Activated CD4-positive, alpha-beta memory T cell treated with anti-CD3 and anti-CD28 coated beads for 36 hours (primary cell): ENCODE data around the gene SNX27. TPM values are rescaled to one million over a fixed set of nuclear protein-coding genes. Genes with fewer than 3 reads are reported as not detected.

ENCODE experiments used
- CTCF ChIA-PET: fragments of 350-600 bp; sonication (Branson Sonifier 250); formaldehyde crosslinking; loops from one replicate; lab custom pipeline; 2021; ENCODE audit warnings: antibody characterized with exemption, inconsistent platforms; lab: Charles Lee
- POLR2A ChIA-PET: fragments of 350-600 bp; sonication (Branson Sonifier 250); formaldehyde crosslinking; loops from one replicate; lab custom pipeline; 2021; ENCODE audit warnings: antibody characterized with exemption; lab: Charles Lee
- DNase-seq: peaks from one replicate; pipeline ENCODE4 v3.0.0-alpha.2; 2020
- H3K27ac Mint-ChIP-seq: one replicate; pipeline ENCODE4 v1.8.0; 2021; ENCODE audit warnings: mixed read lengths
- H3K27me3 Mint-ChIP-seq: one replicate; pipeline ENCODE4 v1.8.0; 2021; ENCODE audit warnings: mixed read lengths
- H3K36me3 Mint-ChIP-seq: one replicate; pipeline ENCODE4 v1.8.0; 2021; ENCODE audit warnings: mixed read lengths
- H3K4me1 Mint-ChIP-seq: one replicate; pipeline ENCODE4 v1.8.0; 2021; ENCODE audit warnings: low read depth, mixed read lengths
- H3K4me3 Mint-ChIP-seq: one replicate; pipeline ENCODE4 v1.8.0; 2021; ENCODE audit warnings: mild to moderate bottlenecking, mixed read lengths
- H3K9me3 Mint-ChIP-seq: one replicate; pipeline ENCODE4 v1.8.0; 2021; ENCODE audit warnings: mixed read lengths
- intact Hi-C: fragments of 100-400 bp; cut with micrococcal nuclease; formaldehyde crosslinking; loops from one replicate; pipeline ENCODE4 v1.15.1; 2023
- total RNA-seq, 2 experiments: library from RNA; stranded (reverse); gene quantifications; one replicate each; pipeline ENCODE4 v1.2.3, GENCODE V29; 2021

The SNX27 gene
- total RNA-seq, 2 experiments from 2014 or later: 27.1 to 30.7 TPM

DNA sequence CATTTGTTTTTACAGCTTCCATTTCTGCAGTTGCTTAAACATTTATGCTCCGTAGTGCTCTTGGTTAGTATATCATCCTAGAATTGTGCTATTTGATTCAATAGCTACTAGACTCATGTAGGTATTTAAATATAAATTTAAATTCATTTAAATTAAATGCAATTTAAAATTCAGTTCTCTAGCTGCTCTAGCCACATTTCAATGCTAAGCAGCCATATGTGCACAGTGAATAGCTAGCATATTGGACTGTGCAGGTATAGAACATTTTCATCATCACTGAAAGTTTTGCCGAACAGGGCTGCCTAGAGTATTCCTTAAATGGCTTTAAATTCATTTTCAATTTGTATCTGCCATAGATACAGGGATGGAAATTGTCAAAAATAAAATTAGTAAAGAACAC is 72.3 kb downstream of the SNX27 start:
- intact Hi-C loops: no loop called here
- no peak for DNase-seq
- H3K9me3 Mint-ChIP-seq: no peaks in the 10 kb centered on the region
- ChIA-PET POLR2A (no interaction called here), CTCF (interaction anchor here (1.0 to 1.4 kb wide), 4 partner anchors 9 to 152 kb away, joined by 3 to 6 read pairs (median 4); no protein-coding TSS in a partner anchor)
- no peak overlapping the region for H3K27ac Mint-ChIP-seq
- no peak overlapping the region for H3K4me3 Mint-ChIP-seq
- H3K4me1 Mint-ChIP-seq: no peaks in the 10 kb centered on the region
- no peaks in the 10 kb centered on the region for H3K27me3 Mint-ChIP-seq
- H3K36me3 Mint-ChIP-seq: peaks cover 6% of the 10 kb centered on the region

DNA sequence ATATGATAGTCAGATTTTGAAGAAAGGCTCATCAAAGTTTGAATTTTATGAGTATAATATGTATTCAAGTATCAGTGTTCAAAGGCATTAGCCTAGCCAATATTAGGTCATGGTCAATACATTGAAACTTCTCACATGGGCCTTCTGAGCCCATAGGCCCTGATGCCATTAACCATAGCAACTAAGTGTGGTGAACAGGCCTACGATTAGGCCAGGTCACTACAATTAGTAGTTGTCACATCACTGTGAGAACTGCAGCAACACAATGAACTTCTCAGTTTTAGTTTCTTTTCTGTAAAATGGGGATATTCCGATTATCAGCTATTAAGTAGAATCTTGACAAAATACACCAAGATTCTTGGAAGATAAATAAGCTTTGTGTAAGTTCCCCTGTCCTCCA is 74.7 kb downstream of the SNX27 start:
- H3K27me3 Mint-ChIP-seq: no peaks in the 10 kb centered on the region
- no peak for DNase-seq
- intact Hi-C loops: no loop called here
- H3K27ac Mint-ChIP-seq: no peak overlapping the region
- H3K36me3 Mint-ChIP-seq: peaks cover 3% of the 10 kb centered on the region
- no peaks in the 10 kb centered on the region for H3K4me1 Mint-ChIP-seq
- CTCF ChIA-PET: no interaction called here
- no peaks in the 10 kb centered on the region for H3K9me3 Mint-ChIP-seq
- H3K4me3 Mint-ChIP-seq: no peak overlapping the region
- POLR2A ChIA-PET: no interaction called here

DNA sequence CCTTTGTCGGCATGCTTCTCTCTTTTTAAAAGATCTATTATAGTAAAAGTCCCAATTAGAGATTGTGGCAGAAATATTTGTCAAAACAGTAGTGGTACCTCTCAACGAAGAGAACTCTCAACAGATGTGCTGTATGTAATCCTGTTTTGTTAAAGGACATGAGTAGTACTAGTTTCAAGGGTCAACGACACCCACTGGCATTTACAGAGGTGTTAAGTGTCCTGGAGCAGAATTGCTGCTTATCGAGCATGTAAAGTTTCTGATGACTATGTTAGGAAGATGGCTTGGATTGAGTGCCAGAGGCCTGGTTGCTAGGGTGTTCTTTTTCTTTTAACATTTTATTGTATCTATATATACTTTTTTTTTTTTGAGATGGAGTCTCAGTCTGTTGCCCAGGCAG is 77.6 kb downstream of the SNX27 start:
- Mint-ChIP-seq H3K27ac (no peak overlapping the region), H3K4me3 (no peak overlapping the region), H3K9me3 (no peaks in the 10 kb centered on the region), H3K4me1 (no peaks in the 10 kb centered on the region), H3K27me3 (no peaks in the 10 kb centered on the region), H3K36me3 (peaks cover 19% of the 10 kb centered on the region)
- DNase-seq: no peak
- intact Hi-C loops: no loop called here
- CTCF ChIA-PET: interaction anchor here (1.0 kb wide), 1 partner anchor 8 kb away, joined by 4 read pairs; no protein-coding TSS in a partner anchor
- POLR2A ChIA-PET: no interaction called here

DNA sequence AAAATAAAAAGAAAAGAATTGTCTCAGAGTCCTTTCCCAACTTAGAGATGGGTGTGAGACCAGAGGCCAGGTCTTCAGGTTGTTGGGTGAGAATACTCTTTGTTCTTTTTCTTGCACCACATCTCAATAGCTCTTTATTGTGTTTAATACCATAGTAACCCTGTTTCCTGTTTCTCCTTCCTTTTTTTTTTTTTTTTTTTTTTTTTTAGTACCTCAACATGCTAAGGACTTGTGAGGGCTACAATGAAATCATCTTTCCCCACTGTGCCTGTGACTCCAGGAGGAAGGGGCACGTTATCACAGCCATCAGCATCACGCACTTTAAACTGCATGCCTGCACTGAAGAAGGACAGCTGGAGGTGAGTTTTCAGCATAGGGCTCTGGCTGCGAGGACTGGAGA is 80.4 kb downstream of the SNX27 start:
- Mint-ChIP-seq H3K4me3 (no peak overlapping the region), H3K4me1 (no peaks in the 10 kb centered on the region), H3K27ac (no peak overlapping the region), H3K9me3 (no peaks in the 10 kb centered on the region), H3K36me3 (peaks cover 22% of the 10 kb centered on the region), H3K27me3 (no peaks in the 10 kb centered on the region)
- ChIA-PET POLR2A (no interaction called here), CTCF (no interaction called here)
- intact Hi-C loops: no loop called here
- DNase-seq: no peak

DNA sequence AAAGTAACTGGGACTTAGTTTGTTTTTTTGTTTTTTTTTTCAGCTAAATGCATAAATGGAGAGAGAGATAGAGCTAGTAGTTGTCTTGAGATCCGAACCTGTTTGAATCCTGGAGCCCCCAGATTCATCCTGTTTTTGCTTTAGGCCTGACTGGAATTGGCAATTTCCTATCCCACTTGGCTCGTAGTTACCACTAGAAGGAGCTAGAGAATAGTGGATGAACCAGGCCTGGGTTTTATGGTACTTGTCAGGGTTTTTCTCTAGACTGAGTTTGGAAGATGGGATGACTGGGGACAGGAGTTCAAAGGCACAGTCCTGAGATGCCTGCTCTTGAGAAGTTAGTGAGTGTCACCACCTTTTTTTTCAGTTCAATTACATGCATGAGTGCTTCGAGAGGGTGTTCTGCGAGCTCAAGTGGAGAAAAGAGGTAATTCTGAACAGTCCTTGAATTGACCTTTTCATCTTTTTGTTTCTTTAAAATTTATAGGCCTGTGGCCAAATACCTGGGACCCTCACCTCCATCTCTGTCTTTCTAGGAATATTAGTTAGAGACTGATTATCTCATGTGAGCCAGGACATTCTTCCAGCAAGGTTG is 81.3 kb downstream of the SNX27 start:
- ChIA-PET CTCF (interaction anchor here (1.0 to 1.3 kb wide), 4 partner anchors 10 to 188 kb away, joined by 3 to 5 read pairs (median 4); no protein-coding TSS in a partner anchor), POLR2A (no interaction called here)
- H3K4me1 Mint-ChIP-seq: no peaks in the 10 kb centered on the region
- H3K4me3 Mint-ChIP-seq: no peak overlapping the region
- no peaks in the 10 kb centered on the region for H3K27me3 Mint-ChIP-seq
- H3K36me3 Mint-ChIP-seq: peaks cover 21% of the 10 kb centered on the region
- H3K27ac Mint-ChIP-seq: no peak overlapping the region
- H3K9me3 Mint-ChIP-seq: no peaks in the 10 kb centered on the region
- intact Hi-C loops: no loop called here
- DNase-seq: no peak

DNA sequence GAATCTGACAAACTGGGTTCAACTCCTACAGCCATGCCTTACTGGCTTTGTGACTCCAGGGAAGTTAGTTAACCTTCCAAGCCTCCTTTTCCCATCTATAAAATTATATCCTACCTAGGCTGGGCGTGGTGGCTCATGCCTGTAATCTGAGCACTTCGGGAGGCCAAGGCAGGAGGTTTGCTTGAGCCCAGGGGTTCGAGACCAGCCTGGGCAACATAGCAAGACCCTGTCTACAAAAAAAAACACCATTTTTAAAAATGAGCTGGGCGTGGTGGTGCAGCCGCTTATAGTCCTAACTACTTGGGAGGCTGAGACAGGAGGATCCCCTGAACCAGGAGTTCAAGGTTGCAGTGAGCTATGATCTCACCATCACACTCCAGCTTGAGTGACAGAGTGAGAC is 89.7 kb downstream of the SNX27 start:
- DNase-seq: no peak
- no peaks in the 10 kb centered on the region for H3K27me3 Mint-ChIP-seq
- no peak overlapping the region for H3K27ac Mint-ChIP-seq
- POLR2A ChIA-PET: no interaction called here
- H3K4me1 Mint-ChIP-seq: no peaks in the 10 kb centered on the region
- no peak overlapping the region for H3K4me3 Mint-ChIP-seq
- CTCF ChIA-PET: no interaction called here
- H3K36me3 Mint-ChIP-seq: peaks cover 7% of the 10 kb centered on the region
- H3K9me3 Mint-ChIP-seq: no peaks in the 10 kb centered on the region
- intact Hi-C loops: no loop called here

DNA sequence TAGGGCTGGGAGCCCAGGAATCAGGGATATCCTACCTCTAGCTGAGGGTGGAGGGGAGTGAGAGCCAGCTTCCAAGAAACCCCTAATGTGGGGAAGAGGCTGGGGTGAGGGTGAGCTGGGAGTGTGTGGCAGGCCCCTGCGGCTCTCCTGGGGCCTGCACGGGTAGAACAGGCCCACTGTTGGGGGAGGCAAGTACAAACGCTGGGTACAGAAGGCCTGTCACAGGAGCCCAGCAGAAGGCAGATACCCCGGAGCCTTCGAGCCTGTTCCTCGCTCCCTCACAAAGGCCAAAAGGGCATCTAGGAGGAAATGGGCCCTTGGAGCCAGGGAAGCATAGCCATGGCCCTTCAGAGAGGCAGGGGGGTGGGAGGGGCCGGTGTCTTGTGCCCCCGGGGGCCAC is 91.1 kb downstream of the SNX27 start:
- no peak for DNase-seq
- intact Hi-C loops: no loop called here
- H3K9me3 Mint-ChIP-seq: no peaks in the 10 kb centered on the region
- no peaks in the 10 kb centered on the region for H3K27me3 Mint-ChIP-seq
- no peak overlapping the region for H3K4me3 Mint-ChIP-seq
- H3K36me3 Mint-ChIP-seq: peaks cover 7% of the 10 kb centered on the region
- ChIA-PET POLR2A (no interaction called here), CTCF (no interaction called here)
- H3K27ac Mint-ChIP-seq: no peak overlapping the region
- H3K4me1 Mint-ChIP-seq: peaks cover 5% of the 10 kb centered on the region

DNA sequence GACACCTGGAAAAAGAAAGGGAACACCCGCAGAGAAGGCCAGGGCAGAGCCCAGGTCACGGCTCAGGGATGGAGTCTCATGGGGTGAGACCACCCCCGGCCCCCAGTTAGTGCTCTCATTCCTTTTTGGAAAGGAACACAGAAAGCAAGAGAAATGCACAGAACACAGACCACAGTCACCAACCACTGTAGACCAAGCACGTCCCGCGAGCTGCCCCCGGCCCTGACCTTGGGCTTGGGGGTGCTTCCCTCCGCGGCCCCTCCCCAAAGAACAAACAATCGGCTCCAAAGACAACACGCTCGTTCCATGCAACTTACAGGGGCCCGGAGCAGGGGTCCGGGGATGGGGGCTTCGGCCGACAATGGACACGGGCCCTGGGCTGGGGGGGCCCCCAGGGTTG is 92.0 kb downstream of the SNX27 start:
- no peaks in the 10 kb centered on the region for H3K9me3 Mint-ChIP-seq
- ChIA-PET POLR2A (no interaction called here), CTCF (no interaction called here)
- no peak overlapping the region for H3K4me3 Mint-ChIP-seq
- no peaks in the 10 kb centered on the region for H3K27me3 Mint-ChIP-seq
- peaks cover 7% of the 10 kb centered on the region for H3K36me3 Mint-ChIP-seq
- H3K27ac Mint-ChIP-seq: no peak overlapping the region
- intact Hi-C loops: no loop called here
- peaks cover 5% of the 10 kb centered on the region for H3K4me1 Mint-ChIP-seq
- no peak for DNase-seq

DNA sequence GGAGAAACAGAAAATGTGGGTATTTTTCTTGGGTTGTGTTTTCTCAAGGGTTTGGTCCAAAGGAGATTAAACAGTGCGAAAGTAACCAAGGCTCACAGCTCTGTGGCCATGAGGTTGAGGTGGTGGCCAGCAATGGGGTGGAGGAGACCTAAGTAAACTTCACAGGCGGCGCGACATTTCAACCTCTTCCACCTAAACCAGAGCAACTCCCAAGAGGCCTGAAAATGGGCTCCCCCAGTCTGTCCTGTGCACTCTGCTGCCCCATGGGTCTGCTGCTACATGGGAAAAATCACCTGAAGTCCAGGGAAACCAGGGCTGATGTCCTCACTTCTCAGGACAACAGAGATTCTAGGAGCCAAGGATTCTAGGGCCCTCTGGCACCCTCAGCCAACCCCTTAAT is 92.4 kb downstream of the SNX27 start:
- Mint-ChIP-seq H3K27ac (no peak overlapping the region), H3K4me1 (peaks cover 5% of the 10 kb centered on the region), H3K9me3 (no peaks in the 10 kb centered on the region), H3K36me3 (peaks cover 6% of the 10 kb centered on the region), H3K4me3 (no peak overlapping the region), H3K27me3 (no peaks in the 10 kb centered on the region)
- intact Hi-C loops: no loop called here
- CTCF ChIA-PET: no interaction called here
- POLR2A ChIA-PET: no interaction called here
- DNase-seq: no peak

DNA sequence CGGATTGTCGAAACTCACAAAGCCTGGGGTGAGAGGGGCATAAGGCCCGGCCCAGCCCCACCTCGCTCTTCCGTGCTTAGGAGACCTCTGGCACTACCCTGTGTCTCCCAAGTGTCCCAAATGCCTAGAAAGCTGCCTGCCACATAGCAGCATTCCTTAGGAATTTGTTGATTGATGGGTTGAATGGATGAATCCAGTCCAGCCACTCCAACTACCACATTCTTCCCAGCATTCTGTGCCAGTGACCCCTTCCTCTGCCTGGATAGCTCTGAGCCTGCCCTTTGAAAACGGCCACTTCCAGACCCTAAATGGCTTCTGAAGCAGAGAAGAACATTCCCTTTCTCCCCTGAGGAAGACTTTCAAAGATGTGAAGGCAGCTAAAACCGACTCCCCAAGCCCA is 93.3 kb downstream of the SNX27 start:
- no peaks in the 10 kb centered on the region for H3K9me3 Mint-ChIP-seq
- H3K27ac Mint-ChIP-seq: no peak overlapping the region
- ChIA-PET CTCF (interaction anchor here (0.7 kb wide), 1 partner anchor 57 kb away, joined by 4 read pairs; the partner anchor contains the start of gene MRPL9), POLR2A (no interaction called here)
- H3K4me3 Mint-ChIP-seq: no peak overlapping the region
- intact Hi-C loops: no loop called here
- no peaks in the 10 kb centered on the region for H3K27me3 Mint-ChIP-seq
- peaks cover 5% of the 10 kb centered on the region for H3K4me1 Mint-ChIP-seq
- DNase-seq: no peak
- H3K36me3 Mint-ChIP-seq: peaks cover 3% of the 10 kb centered on the region

DNA sequence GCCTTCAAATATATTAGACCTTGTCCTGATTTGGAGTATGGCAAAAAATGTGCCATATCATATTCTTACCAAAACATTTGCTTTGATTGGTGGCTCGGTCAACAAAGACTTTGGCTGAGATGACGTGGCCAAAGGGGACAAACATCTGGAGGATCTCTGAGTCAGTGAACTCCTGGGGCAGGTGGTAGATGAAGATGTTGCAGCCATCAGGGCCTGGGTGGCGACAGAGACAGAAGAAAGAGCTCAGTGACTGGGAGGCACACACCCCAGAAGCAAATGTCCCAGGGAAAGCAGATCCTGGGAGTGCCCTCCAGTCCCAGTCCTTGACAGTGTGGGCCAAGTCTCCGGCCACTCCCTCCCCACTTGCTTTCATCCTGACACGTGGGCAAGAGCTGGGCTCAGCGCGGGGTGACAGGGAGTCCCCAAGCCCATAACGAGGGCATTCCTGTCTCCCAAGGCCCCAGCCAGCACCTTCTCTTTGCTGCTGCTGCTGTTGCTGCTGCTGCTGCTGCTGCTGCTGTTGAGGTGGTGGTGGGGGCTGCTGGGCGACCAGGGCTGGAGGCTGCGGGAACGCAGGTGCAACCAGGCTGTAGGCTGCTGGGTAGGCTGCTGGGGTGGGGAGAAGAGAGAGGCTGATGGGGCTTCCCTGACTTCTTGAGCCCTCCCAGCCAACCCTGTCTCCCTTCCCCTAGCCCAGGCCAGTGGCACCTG is 94.1 kb downstream of the SNX27 start:
- Mint-ChIP-seq H3K9me3 (no peaks in the 10 kb centered on the region), H3K4me1 (peaks cover 5% of the 10 kb centered on the region), H3K27me3 (no peaks in the 10 kb centered on the region), H3K27ac (no peak overlapping the region), H3K36me3 (no peaks in the 10 kb centered on the region), H3K4me3 (no peak overlapping the region)
- POLR2A ChIA-PET: no interaction called here
- no peak for DNase-seq
- intact Hi-C loops: no loop called here
- CTCF ChIA-PET: interaction anchor here (0.7 kb wide), 1 partner anchor 57 kb away, joined by 4 read pairs; the partner anchor contains the start of gene MRPL9

DNA sequence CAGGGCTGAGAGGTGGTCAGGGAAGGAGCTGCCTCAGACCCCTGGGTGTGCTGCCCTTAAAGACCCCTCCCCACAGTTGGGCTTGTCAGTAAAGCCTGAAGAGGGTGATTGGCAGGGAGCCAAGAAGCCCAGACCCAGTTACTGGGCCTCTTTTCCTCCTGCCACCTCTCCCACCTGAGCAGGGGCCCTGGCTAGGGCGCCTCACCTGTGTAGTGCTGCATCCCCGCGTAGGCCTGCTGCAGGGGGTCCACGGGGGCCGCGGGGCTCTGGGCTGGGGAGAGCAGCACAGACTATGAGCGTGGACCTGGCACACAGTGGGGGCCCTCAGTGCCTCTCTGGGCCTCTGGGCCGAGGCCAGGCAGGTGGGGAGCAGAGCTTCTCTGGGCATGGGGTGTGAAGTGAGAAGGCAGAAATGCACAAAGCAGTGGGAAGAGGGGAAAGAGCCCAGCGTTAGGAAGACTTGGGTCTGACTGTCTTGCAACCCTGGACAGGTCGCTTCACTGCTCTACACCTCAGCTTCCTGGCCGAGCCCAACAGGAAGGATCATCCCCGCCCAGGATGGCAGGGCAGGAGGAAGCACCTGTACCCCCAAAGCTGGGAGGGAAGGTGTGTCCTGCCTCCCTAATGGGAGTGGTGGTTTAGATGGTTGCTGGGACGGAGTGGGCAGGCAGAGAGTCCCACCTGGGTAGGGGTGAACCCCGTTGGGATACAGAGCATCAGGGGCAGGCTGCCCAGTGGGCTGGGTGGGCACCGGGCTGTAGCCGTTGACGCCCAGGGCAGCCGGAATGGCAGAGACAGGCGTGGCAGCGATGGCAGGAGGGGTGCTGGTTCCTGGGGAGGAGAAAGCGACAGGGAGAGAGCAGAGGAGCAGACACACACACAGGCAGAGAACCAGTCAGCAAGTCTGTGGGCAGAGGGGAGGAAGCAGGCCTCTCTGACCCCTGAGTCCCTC is 94.9 kb downstream of the SNX27 start:
- POLR2A ChIA-PET: no interaction called here
- intact Hi-C loops: no loop called here
- CTCF ChIA-PET: no interaction called here
- H3K27ac Mint-ChIP-seq: no peak overlapping the region
- no peak overlapping the region for H3K4me3 Mint-ChIP-seq
- H3K27me3 Mint-ChIP-seq: no peaks in the 10 kb centered on the region
- H3K4me1 Mint-ChIP-seq: peaks cover 5% of the 10 kb centered on the region
- no peak for DNase-seq
- H3K36me3 Mint-ChIP-seq: no peaks in the 10 kb centered on the region
- no peaks in the 10 kb centered on the region for H3K9me3 Mint-ChIP-seq
